GM12874 (cell line): ENCODE data around the gene GPR52.

ENCODE experiments used
- TF ChIP-seq, protein P1 (sequence below): IDR thresholded peaks from 2 replicates; pipeline ENCODE4 v1.5.1; 2011; ENCODE audit warnings: low read depth, mild to moderate bottlenecking, control low read depth, low read length, moderate library complexity; ENCODE audit not compliant: insufficient read depth

The GPR52 gene

DNA sequence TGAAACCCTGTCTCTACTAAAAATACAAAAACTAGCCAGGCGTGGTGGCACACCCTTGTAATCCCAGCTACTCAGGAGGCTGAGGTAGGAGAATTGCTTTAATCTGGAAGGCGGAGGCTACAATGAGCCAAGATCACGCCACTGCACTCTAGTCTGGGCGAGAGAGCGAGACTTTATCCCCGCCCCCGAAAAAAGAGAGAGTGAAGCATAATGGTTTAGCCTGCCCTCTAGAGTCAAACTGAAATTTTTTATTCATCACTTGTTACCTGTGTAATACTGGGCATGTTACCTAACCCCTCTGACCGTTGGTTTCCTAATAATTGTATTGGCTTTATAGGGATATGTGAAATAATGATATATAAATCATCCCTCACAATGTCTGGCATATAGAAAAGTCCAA is 18.8 kb downstream of the GPR52 start:
- TF ChIP-seq, protein P1, sequence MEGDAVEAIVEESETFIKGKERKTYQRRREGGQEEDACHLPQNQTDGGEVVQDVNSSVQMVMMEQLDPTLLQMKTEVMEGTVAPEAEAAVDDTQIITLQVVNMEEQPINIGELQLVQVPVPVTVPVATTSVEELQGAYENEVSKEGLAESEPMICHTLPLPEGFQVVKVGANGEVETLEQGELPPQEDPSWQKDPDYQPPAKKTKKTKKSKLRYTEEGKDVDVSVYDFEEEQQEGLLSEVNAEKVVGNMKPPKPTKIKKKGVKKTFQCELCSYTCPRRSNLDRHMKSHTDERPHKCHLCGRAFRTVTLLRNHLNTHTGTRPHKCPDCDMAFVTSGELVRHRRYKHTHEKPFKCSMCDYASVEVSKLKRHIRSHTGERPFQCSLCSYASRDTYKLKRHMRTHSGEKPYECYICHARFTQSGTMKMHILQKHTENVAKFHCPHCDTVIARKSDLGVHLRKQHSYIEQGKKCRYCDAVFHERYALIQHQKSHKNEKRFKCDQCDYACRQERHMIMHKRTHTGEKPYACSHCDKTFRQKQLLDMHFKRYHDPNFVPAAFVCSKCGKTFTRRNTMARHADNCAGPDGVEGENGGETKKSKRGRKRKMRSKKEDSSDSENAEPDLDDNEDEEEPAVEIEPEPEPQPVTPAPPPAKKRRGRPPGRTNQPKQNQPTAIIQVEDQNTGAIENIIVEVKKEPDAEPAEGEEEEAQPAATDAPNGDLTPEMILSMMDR: no peak

DNA sequence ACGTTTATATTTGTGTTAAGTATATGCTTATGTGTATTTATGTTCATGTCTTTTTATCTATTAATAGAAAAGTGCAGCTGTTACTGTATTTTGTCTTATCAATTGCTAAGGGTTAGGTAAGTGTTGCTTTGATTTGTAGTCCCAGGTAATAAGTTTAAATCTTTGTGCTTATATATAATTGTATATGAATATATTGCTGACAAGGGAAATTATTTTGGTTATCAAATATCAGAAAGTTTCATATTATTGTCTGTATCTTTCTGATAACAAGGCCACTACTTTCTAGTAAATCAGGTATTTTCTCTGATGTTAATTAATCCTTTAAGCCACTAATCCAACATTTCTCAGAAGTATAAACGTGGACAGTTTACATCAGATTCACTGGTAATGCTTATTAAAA is 21.3 kb downstream of the GPR52 start:
- TF ChIP-seq, protein P1: no peak

DNA sequence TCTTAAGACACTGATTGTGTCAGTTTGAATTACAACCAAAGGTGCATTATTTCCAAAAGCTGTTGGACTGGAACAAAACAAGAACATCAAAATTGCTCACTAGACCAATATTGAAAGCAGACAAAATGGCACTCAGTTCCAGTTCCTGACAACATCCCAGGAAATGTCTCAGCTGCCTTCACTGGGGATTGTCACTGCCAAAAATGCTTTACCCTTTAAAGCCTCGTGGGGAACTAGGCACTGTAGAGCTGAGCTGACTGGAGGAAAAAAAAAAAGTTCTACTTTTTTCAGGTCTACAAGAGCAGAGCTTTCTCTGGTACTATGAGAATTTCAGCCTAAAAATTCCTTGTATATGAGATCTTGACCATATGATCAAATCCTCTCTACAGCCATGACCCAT is 21.9 kb downstream of the GPR52 start:
- TF ChIP-seq, protein P1: no peak

DNA sequence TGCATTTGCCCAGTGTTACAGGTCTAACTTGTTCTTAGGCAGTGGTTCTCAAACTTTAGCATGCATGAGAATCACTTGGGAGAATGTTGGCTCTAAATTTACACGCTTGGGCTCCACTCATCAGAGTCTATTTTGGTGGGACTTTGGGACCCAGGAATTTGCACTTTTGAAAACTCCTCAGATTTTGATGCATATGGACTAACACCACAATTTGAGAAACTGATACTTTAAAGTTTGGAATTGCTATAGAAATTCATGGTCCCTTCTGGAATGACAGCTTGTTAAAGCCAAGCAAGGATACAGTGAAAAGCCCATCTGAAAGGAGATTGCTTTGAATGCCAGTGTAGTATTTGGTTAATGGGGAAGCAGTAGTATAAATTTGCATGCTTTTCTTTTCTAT is 31.5 kb downstream of the GPR52 start:
- TF ChIP-seq, protein P1: no peak

GRCh38 chr1:174480324-174480723 is 32.6 kb downstream of the GPR52 start:
- TF ChIP-seq, protein P1: no peak

- TF ChIP-seq, protein P1: no peak
Observed at GRCh38 chr1:174491606-174492005, 43.8 kb downstream of the GPR52 start.

DNA sequence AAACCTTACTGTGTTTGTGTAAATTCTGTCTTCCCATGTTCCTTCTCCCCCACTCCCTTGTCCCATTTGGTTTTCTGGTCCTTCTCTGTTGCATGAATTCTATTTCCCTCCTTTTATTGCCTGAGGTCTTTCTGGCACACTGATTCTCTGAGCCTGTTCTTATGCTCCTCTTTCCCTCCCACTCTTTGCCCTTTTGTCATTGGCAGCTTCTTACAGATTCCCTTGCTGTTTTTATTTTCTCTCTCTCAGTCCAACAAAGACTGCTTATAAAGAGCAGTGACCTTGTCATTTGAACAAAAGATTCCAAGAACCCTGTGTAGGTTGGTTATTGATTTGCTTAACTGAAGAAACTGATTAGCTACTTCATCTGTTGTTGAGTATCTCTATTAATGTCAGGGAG is 49.7 kb downstream of the GPR52 start:
- TF ChIP-seq, protein P1: no peak
